Activated CD8-positive, alpha-beta memory T cell treated with anti-CD3 and anti-CD28 coated beads for 48 hours (primary cell): Measurements from ENCODE around the gene ULBP3.
"Not testable (repeated sequence)": the region's sequence is repeated elsewhere in the genome, so short reads cannot be mapped to it uniquely, and the experiment has no call there.

Experiments used
- DNase-seq, 3 experiments: peaks; one replicate each; pipeline ENCODE4 v3.0.0-alpha.2; 2020; ENCODE audit warnings: low read depth in 2 of 3, low spot score in 2 of 3

The ULBP3 gene

GRCh38 chr6:150043501-150044412 lies 25.2 kb downstream of the ULBP3 start:
- no peak for DNase-seq

- no peak for DNase-seq
These were observed 25.8 kb downstream of the ULBP3 start for GRCh38 chr6:150043096-150043495.

DNA sequence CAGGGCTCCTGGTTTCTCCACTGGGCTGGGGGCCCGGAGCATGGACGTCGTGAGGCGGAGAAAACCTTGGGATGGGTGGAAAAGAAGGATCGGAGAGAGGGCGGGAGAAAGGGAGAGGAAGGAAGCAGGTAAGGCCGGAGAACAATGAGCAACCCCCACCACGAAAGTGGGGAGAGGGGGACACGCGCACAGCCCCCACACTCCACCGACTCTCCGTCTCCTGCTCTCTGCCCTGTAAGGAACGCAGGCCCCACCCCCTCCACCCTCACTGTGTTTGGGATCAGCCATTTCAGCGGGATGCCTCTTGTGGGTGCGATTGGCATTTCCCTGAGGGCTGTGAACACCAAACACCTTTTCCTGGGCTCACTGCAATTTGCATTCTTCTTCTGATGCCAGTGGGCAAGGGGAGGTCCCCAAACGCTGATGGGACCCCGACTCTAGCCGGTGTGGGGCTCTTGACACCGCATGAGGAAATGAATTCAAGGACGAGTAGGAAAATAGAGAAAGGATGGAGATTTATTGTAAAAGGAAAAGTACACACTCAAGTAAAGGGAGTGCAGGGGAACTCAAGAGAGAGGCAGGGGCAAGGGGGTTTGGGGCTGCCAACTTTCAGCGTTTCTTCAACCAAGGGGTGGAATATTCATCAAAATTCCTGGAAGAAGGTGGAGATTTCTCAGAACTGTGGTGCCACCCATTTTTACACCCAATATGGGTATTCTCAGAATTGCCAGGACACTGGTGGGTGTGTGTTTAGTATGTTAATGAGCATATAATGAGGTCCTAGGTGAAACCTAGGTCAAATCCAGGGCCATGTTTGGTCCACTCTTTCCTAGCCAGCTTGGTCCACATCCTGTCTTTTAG lies 30.5 kb downstream of the ULBP3 start:
- no peak for DNase-seq

DNA sequence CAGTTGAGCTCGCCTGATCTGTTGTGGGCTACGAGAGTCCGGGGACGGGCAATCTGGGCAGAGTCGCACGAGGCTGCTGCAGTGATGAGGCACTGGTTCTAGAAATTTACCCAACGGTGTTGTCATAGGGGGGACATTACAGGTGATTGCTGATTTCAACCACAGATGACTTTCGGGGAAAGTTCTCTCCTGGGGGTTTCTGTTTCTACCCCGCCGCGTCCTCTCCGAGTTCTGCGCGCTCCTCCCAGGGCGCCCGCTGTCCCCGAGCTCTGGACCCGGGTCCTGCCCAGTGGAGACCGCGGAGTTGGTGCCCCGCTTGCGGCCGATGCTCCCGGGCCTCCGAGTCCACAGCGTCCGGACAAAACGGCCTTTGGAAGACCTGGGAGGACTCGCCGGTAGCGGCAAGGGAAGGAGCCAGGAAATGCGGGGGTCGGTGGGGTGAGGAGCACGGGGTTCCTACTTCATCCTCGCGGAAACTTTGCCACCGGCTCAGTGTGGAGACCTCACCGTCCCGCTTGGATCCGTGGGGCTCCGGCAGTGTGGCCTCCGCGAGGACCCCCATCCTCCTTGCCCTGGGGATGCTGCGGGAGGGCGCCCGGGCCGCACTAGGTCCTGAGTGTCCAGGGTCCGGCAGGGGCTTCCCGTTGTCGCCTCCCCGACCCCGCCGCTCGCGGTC lies 31.3 kb downstream of the ULBP3 start:
- DNase-seq, result no peak

GRCh38 chr6:150036081-150036480 lies 32.8 kb downstream of the ULBP3 start:
- no peak for DNase-seq

DNA sequence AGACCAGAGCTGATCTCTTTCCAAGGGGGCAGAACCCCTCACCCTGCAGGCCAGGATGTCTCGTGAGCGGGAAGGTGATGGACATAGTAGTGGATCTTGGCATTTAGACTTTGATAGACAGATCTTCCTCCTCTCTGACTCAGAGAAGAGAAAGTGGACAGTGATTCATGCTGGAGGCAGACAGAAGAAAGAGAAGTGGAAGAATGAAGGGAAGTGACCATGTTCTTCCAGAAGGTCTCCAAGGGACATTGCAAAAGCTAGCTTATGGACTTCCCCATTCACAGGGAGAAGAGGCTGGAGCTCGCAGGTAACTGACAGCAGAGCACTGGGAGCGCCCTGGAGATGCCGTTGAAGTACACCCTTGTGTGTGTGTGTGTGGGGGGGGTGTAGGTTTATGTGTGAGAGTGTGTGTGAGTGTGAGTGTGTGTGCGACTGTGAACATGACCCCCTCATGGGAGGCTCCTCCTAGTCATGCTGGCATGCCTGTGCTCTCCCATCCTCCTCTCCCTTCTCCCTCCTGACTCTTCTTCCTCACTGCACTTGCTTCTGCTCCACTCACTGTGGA lies 35.6 kb downstream of the ULBP3 start:
- DNase-seq, result no peak

DNA sequence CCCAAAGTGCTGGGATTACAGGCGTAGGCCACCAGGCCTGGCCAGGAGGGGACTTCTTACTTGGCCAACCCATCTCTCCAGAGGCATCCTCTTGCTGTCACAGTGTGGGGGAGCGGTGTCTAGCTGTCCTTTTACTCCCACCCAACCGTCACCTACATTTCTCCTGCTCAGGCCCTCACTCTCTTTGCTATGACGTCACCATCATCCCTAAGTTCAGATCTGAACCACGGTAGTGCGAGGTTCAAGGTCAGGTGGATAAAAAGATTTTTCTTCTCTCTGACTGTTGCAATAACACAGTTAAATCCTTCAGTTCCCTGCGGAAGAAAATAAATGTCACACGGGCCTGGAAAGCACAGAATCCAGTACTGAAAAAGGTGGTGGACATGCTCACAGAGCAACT lies 36.3 kb downstream of the ULBP3 start:
- DNase-seq, result no peak

DNA sequence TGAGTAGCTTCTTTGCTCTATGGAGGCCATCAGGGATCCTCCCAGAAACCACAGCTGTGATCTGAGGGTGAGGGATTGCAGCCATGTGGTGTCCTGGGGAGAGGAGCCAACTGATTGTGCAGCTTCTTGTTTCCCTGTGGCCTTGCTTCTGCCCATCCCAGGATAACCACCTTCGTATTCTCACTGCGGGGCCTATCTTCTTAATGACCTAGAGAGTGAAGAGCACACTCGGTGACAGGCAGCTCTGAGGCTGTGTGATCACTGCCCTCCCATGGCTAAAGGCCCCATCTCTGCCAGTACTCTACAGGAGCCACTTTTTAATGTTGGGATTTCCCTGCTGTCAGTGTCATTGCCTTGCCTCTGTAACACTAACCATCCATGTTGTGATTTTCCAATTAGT lies 38.3 kb downstream of the ULBP3 start:
- no peak for DNase-seq

- no peak for DNase-seq
These were observed 39.2 kb downstream of the ULBP3 start for GRCh38 chr6:150029749-150030148.

DNA sequence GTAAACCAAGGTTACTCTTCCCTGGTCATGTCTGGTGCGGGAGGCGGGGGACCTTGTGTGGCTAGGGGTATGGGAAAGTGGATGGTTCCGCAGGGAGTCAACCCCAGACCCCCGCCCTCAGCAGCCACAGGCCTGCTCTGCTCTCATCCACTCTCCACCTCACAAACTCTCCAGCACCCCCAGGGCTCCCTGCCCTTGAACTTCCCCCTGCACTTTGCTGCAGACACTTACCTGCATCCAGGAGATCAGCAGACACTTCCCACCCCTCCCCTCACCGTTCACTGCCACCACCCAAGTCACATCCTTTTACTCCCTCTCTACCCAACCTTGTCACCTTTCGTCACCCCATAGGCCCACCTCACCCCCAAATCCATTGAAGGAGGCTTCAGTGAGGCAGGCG lies 39.6 kb downstream of the ULBP3 start:
- DNase-seq, result no peak

DNA sequence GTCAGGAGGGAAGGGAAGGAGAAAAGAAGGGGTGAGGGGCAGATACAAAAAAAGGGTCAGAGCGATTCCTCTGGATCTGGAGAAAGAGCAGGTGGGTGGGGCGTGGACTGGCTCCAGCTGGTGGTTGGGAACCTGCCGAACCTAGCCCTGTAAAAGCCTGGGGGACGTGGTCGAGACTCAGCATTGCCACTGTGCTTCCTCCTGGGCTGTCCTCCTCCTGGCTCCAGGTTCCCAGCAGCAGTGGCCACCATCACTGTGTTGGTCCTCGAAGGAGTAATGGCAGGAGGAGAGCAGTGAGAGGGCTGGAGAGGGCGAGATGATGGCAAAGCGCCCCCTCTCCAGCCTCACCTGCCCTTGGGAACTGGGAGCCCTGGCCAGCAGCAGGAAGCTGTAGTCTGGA lies 40.1 kb downstream of the ULBP3 start:
- DNase-seq, result no peak

DNA sequence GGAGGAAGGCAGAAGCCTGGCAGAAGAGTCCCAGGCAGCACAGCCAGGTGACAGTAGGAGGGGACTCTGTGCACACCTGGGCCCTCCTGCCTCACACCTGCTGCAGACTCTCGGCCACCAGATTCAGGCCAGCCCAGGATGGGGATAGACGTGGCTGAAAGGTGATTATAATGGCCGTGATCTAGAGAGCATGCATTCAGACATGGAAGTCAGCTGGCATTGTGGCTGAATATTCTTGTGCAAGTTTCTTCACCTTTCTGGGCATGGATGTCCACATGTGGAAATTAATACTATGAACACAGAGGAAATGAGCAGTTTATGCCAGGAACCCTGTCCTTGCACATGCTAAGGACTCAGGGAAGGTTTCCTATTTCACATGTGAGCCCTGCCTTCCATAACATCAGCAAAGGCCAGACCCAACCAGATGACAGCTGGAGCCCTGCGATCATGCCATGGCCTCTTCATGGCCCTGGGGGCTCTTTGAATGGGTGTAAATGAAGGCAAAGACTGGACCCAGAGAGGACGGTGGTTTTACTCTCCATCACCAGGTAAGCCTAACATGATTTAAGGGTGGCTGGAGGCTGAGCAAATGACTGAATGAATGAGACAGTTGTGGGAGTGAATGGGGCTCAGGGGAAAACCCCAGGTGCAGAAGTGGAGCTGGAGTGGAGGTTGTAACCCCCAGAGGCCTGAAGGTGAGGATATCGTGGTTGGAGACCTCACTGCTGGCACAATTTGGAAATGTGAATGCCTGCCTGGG lies 40.9 kb downstream of the ULBP3 start:
- DNase-seq, result no peak

DNA sequence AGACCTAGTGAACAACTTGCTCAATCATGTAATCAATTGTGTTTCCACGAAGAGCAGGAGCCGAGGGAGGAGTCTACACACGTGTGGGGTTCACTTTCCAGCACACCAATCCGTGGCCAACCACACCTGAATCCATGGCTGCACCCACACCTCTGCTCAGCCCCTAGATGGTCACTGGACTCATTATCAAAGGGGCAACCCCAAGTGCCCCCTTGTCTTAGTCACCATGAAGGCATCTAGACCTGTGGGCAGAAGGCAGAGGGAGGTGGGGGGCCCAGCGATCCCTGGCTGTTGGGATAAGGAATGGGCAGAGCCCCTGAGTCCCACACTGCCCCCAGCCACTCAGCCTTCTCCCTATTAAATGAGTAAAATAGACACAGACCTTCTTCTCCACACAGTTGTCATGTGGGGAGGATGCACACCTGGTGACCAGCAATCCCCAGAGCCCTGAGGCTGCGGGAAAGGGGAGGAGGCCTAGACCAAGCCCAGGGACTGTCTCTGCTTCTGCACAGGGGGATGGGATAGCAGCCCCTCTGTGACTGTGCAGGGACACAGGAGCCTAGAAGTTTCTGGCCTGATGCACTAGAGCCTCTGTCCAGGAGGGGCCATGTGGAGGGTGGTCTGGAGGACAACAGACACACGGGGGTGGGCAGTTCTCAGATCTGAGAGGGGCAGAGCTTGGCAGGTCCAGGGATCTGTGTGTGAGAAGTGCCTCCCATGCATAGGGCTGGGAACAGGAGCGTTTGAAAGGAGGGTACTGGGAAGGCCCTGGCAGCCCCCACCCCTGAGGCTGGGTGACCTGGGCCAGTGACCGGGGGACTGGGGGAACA lies 41.7 kb downstream of the ULBP3 start:
- DNase-seq, result no peak

- DNase-seq, result no peak
These were observed 43.6 kb downstream of the ULBP3 start, which contains the start of gene RAET1L for GRCh38 chr6:150025201-150025917. Gene RAET1L, minus strand, starts transcription at chr6:150025532. Its CDS starts 61 bp downstream, at chr6:150025471.

GRCh38 chr6:150024646-150025155 lies 44.2 kb downstream of the ULBP3 start:
- DNase-seq, result no peak

GRCh38 chr6:150024021-150024420 lies 44.9 kb downstream of the ULBP3 start:
- not testable (repeated sequence) for DNase-seq

- not testable (repeated sequence) for DNase-seq
These were observed 47.1 kb downstream of the ULBP3 start for GRCh38 chr6:150021870-150022269.

DNA sequence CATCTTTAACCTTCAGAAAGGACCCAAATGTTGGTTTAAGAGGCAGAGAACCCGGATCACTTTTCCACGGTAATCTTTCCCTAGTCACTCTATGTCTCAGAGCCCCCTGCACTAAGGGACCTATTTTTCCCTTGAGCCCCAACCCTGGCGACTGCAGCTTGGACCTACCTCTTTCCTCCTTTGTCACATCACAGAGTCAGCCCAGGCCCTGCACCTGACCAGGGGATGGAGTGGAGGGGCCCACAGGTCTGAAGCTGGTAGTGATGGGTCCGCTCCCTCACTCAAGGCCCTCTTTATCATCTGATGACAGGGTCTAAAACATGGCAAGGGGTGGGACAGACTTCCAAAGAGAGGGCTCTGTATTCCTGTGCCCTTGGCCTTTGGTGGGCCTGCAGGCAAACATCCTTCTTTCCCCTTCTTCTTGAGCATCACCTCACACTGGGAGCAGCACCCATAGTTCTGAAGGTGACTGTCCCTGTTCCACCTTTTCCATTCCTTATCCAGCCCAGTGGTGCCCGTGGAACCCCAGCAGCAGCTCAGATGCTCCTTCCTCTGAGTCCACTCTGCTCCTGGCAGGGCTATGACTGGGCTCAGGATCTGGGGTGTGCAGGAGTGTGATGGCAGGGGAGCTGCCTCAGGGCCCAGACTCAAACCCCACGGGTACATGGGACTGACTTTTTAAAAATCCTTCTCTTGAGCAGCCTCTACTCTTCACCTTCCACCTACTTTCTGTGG lies 49.9 kb downstream of the ULBP3 start:
- DNase-seq, result no peak
